NCI-H146 treated with DMSO at 0.1 percent for 48 hours (cell line): Measurements from ENCODE around the gene DNAH3.
"Not testable (repeated sequence)": the region's sequence is repeated elsewhere in the genome, so short reads cannot be mapped to it uniquely, and the experiment has no call there.

ENCODE experiments used
- DNase-seq: peaks from one replicate; lab custom pipeline; 2025; ENCODE audit not compliant: unreplicated experiment; lab: John Stamatoyannopoulos, UW

Gene DNAH3

GRCh38 chr16:21150375-21151001 lies at the start of gene DNAH3:
DNAH3 (minus strand) TSS chr16:21150846; CDS start chr16:21150319, 527 bp downstream.
- DNase-seq, result no peak

GRCh38 chr16:21199607-21200218 lies 49.1 kb upstream of the DNAH3 start:
- no peak for DNase-seq

GRCh38 chr16:21197621-21198020 lies 47.0 kb upstream of the DNAH3 start:
- DNase-seq, result no peak

GRCh38 chr16:21197112-21197511 lies 46.5 kb upstream of the DNAH3 start:
- no peak for DNase-seq

- not testable (repeated sequence) for DNase-seq
Measured at GRCh38 chr16:21195330-21195729, 44.7 kb upstream of the DNAH3 start.

- DNase-seq, result no peak
Measured at GRCh38 chr16:21194771-21195301, 44.2 kb upstream of the DNAH3 start.

GRCh38 chr16:21192991-21193390 lies 42.3 kb upstream of the DNAH3 start:
- no peak for DNase-seq

- DNase-seq, result no peak
Measured at GRCh38 chr16:21190599-21190998, 40.0 kb upstream of the DNAH3 start.

- DNase-seq, result no peak
Measured at GRCh38 chr16:21190013-21190412, 39.4 kb upstream of the DNAH3 start.

- no peak for DNase-seq
Measured at GRCh38 chr16:21189311-21189710, 38.7 kb upstream of the DNAH3 start.

GRCh38 chr16:21186326-21186691 lies 35.7 kb upstream of the DNAH3 start:
- DNase-seq, result no peak

GRCh38 chr16:21185659-21186325 lies 35.1 kb upstream of the DNAH3 start:
- DNase-seq, result no peak

GRCh38 chr16:21184834-21185233 lies 34.2 kb upstream of the DNAH3 start:
- DNase-seq, result no peak

- DNase-seq, result no peak
Measured at GRCh38 chr16:21183995-21184394, 33.3 kb upstream of the DNAH3 start.

GRCh38 chr16:21179983-21180365 lies 29.3 kb upstream of the DNAH3 start:
- DNase-seq, result no peak

GRCh38 chr16:21179126-21179982 lies 28.7 kb upstream of the DNAH3 start:
- DNase-seq, result no peak

- DNase-seq, result no peak
Measured at GRCh38 chr16:21175397-21175796, 24.8 kb upstream of the DNAH3 start.

GRCh38 chr16:21172650-21173049 lies 22.0 kb upstream of the DNAH3 start:
- DNase-seq, result no peak

GRCh38 chr16:21170116-21170515 lies 19.5 kb upstream of the DNAH3 start:
- not testable (repeated sequence) for DNase-seq

GRCh38 chr16:21169249-21169981 lies 18.8 kb upstream of the DNAH3 start:
- no peak for DNase-seq
